Mesenchymal stem cell (in vitro differentiated cells and primary cell): ENCODE data around the gene PCBD1.

ENCODE experiments used
- DNase-seq: peaks from one replicate; pipeline ENCODE4 v3.0.0-alpha.2; 2013
- H2AFZ ChIP-seq: one replicate; pipeline ENCODE4 v1.6.1; 2013; ENCODE audit warnings: low read depth, mild to moderate bottlenecking, control low read depth, inconsistent platforms, low read length, moderate library complexity
- H2AK5ac ChIP-seq: 2 replicates; pipeline ENCODE4 v1.6.1; 2013; ENCODE audit warnings: low read length, moderate library complexity, mild to moderate bottlenecking, inconsistent platforms; ENCODE audit not compliant: severe bottlenecking
- H2BK120ac ChIP-seq: one replicate; pipeline ENCODE4 v1.6.1; 2013; ENCODE audit warnings: low read depth, mild to moderate bottlenecking, inconsistent platforms, low read length, moderate library complexity
- H2BK12ac ChIP-seq, 2 experiments: one replicate each; pipeline ENCODE4 v1.6.1; 2013; ENCODE audit warnings: inconsistent platforms in 2 of 2, low read length in 2 of 2, mild to moderate bottlenecking in 2 of 2, moderate library complexity in 2 of 2, control low read depth in 1 of 2
- H2BK15ac ChIP-seq: one replicate; pipeline ENCODE4 v1.6.1; 2013; ENCODE audit warnings: mild to moderate bottlenecking, low read depth, inconsistent platforms; ENCODE audit not compliant: poor library complexity, severe bottlenecking
- H2BK5ac ChIP-seq: 2 replicates; pipeline ENCODE4 v1.6.1; 2013; ENCODE audit warnings: low read depth, mild to moderate bottlenecking, low read length, control low read depth, inconsistent platforms; ENCODE audit not compliant: poor library complexity, severe bottlenecking
- H3K14ac ChIP-seq, 2 experiments: one replicate each; pipeline ENCODE4 v1.6.1; 2013; ENCODE audit warnings: inconsistent platforms in 2 of 2, low read length in 2 of 2, control low read depth in 1 of 2, mild to moderate bottlenecking in 1 of 2, moderate library complexity in 1 of 2
- H3K18ac ChIP-seq, 2 experiments: one replicate each; pipeline ENCODE4 v1.6.1; 2013; ENCODE audit warnings: inconsistent platforms in 2 of 2, low read length in 2 of 2, control low read depth in 1 of 2, low read depth in 1 of 2, mild to moderate bottlenecking in 1 of 2
- H3K23ac ChIP-seq, 2 experiments: one replicate each; pipeline ENCODE4 v1.6.1; 2013; ENCODE audit warnings: inconsistent platforms in 2 of 2, low read length in 2 of 2, mild to moderate bottlenecking in 2 of 2, moderate library complexity in 2 of 2, control low read depth in 1 of 2
- H3K27ac ChIP-seq: 2 replicates; pipeline ENCODE4 v1.5.1; 2013; ENCODE audit warnings: mild to moderate bottlenecking, moderate library complexity, low read length, control low read depth, inconsistent platforms; ENCODE audit not compliant: poor library complexity, severe bottlenecking
- H3K27me3 ChIP-seq, 2 experiments: 2 replicates each; pipeline versions ENCODE4 v1.6.1 to v1.7.0; 2013; ENCODE audit warnings: low read length in 2 of 2, mild to moderate bottlenecking in 2 of 2, moderate library complexity in 2 of 2, control low read depth in 1 of 2, inconsistent platforms in 1 of 2; ENCODE audit not compliant: control insufficient read depth in 1 of 2, insufficient read depth in 1 of 2
- H3K36me3 ChIP-seq, 2 experiments: 2 replicates each; pipeline versions ENCODE4 v1.6.1 to v1.7.0; 2013; ENCODE audit warnings: low read length in 2 of 2, control low read depth in 1 of 2, inconsistent platforms in 1 of 2, low read depth in 1 of 2, mild to moderate bottlenecking in 1 of 2; ENCODE audit not compliant: insufficient read depth in 2 of 2, control insufficient read depth in 1 of 2
- H3K4ac ChIP-seq, 2 experiments: one replicate each; pipeline ENCODE4 v1.6.1; 2013; ENCODE audit warnings: inconsistent platforms in 2 of 2, low read length in 2 of 2, mild to moderate bottlenecking in 2 of 2, moderate library complexity in 2 of 2, control low read depth in 1 of 2, low read depth in 1 of 2
- H3K4me1 ChIP-seq: 2 replicates; pipeline ENCODE4 v1.6.1; 2013; ENCODE audit warnings: low read depth, low read length, control low read depth; ENCODE audit not compliant: control insufficient read depth, insufficient read depth
- H3K4me2 ChIP-seq: 2 replicates; pipeline ENCODE4 v1.6.1; 2013; ENCODE audit warnings: low read length, mild to moderate bottlenecking, inconsistent platforms; ENCODE audit not compliant: poor library complexity, severe bottlenecking
- H3K4me3 ChIP-seq, 2 experiments: 2 replicates each; pipeline versions ENCODE4 v1.5.1 to v1.7.0; 2013; ENCODE audit warnings: low read length in 2 of 2, mild to moderate bottlenecking in 2 of 2, control low read depth in 1 of 2, low read depth in 1 of 2; ENCODE audit not compliant: insufficient read depth in 1 of 2
- H3K79me1 ChIP-seq: replicated peaks from 2 replicates; pipeline ENCODE4 v1.6.1; 2013; ENCODE audit warnings: mild to moderate bottlenecking, control low read depth, low read length, inconsistent platforms; ENCODE audit not compliant: poor library complexity, severe bottlenecking
- H3K9ac ChIP-seq: 2 replicates; pipeline ENCODE4 v1.7.0; 2013; ENCODE audit warnings: mild to moderate bottlenecking, low read length, moderate library complexity
- H3K9me3 ChIP-seq: 2 replicates; pipeline ENCODE4 v1.7.0; 2013; ENCODE audit warnings: mild to moderate bottlenecking, low read length; ENCODE audit not compliant: control insufficient read depth
- H4K8ac ChIP-seq: one replicate; pipeline ENCODE4 v1.6.1; 2013; ENCODE audit warnings: inconsistent platforms, mild to moderate bottlenecking, low read length, moderate library complexity
- H4K91ac ChIP-seq: one replicate; pipeline ENCODE4 v1.6.1; 2013; ENCODE audit warnings: mild to moderate bottlenecking, low read length, inconsistent platforms
- WGBS: methylation state at CpG from one replicate; pipeline ENCODE4 v1.1.7; 2013; ENCODE audit warnings: mixed read lengths; 5-methylcytosine and 5-hydroxymethylcytosine counted together

PCBD1 gene

DNA sequence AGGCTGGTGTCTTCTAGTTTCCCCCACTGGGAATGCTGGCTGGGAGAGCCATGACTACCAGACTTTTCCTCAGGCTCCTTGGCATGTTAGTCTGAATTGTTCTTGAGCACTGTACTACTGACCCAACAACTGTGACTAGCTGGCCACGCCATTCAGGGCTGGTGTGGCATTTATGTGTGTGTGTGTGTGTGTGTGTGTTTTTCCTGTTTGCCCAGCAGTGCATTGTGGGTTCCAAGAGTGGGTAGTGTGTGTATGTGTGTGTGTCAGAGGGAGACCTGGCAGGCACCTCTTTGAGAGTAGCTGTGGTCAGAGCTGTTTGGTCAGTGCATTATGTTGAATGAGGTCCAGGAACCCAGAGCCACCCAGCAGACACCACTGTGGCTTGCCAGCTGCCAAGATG is 9.2 kb downstream of the PCBD1 start:
- Histone ChIP-seq H3K27ac (no peak overlapping the region), H2BK12ac (no peak overlapping the region), H4K8ac (no peak overlapping the region), H3K4me2 (no peak overlapping the region), H3K23ac (no peak overlapping the region), H4K91ac (no peak overlapping the region), H3K4me3 (no peak overlapping the region), H3K27me3 (no peaks in the 10 kb centered on the region), H3K14ac (no peak overlapping the region), H2BK5ac (no peak overlapping the region), H2AFZ (no peak overlapping the region), H2AK5ac (no peak overlapping the region), H2BK15ac (no peak overlapping the region), H3K18ac (no peak overlapping the region), H3K79me1 (no peaks in the 10 kb centered on the region), H3K9ac (no peak overlapping the region), H2BK120ac (no peak overlapping the region), H3K9me3 (no peaks in the 10 kb centered on the region), H3K36me3 (peaks cover 40 to 69% of the 10 kb centered on the region in 2 experiments), H3K4ac (no peak overlapping the region), H3K4me1 (no peaks in the 10 kb centered on the region)
- 66% methylated on average over 1 of the region's 1 CpG for WGBS
- DNase-seq: no peak

DNA sequence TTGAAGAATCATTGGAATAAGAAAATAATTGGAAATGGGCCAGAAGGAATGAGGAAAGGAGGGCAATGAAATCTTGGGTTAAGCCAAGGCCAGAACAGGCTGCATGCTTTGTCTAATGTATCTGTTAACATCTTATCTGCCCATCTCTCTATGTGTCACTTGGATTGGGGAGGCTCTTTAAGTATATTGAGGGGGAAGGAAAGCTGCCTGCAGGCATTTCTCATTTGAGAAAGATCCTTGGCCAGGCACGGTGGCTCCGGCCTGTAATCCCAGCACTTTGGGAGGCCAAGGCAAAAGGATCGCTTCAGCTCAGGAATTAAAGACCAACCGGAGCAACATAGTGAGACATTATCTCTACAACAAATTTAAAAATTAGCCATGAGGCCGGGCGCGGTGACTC is 14.3 kb downstream of the PCBD1 start:
- no peak overlapping the region for H3K23ac ChIP-seq
- H3K4me3 ChIP-seq: no peak overlapping the region
- H2BK15ac ChIP-seq: no peak overlapping the region
- no peak overlapping the region for H3K4me2 ChIP-seq
- no peak overlapping the region for H3K27ac ChIP-seq
- no peaks in the 10 kb centered on the region for H3K9me3 ChIP-seq
- WGBS: 80% methylated on average over 7 of the region's 7 CpGs
- no peaks in the 10 kb centered on the region for H3K79me1 ChIP-seq
- H4K8ac ChIP-seq: no peak overlapping the region
- no peak for DNase-seq
- H2BK5ac ChIP-seq: no peak overlapping the region
- no peak overlapping the region for H2BK120ac ChIP-seq
- no peak overlapping the region for H4K91ac ChIP-seq
- H3K4me1 ChIP-seq: no peaks in the 10 kb centered on the region
- no peak overlapping the region for H2AK5ac ChIP-seq
- H3K4ac ChIP-seq: no peak overlapping the region
- no peak overlapping the region for H3K9ac ChIP-seq
- no peaks in the 10 kb centered on the region for H3K27me3 ChIP-seq
- H3K36me3 ChIP-seq: peaks cover 43 to 87% of the 10 kb centered on the region in 2 experiments
- no peak overlapping the region for H2AFZ ChIP-seq
- H3K14ac ChIP-seq: no peak overlapping the region
- H3K18ac ChIP-seq: no peak overlapping the region
- no peak overlapping the region for H2BK12ac ChIP-seq

DNA sequence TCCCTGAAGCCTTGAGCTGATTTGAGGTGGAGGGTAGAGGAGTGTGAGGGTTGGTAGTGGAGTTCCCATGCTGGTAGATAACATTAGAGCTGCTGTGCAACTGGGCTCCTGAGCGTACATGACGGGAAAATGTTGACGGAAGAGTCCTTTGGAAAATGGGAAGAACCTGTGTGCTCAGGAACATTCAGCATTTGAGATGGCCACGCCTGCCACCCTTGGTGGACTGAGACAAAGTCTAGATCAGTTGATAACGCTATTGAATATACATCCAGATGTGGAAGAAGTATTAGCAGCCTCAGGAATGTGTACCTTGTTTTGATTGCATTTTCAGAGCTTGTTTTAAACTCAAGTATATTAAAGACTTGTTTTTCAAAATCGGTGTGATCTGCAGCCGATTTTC is 16.1 kb downstream of the PCBD1 start:
- Histone ChIP-seq H3K4ac (no peak overlapping the region), H2BK5ac (no peak overlapping the region), H3K27ac (no peak overlapping the region), H3K36me3 (peaks cover 30 to 75% of the 10 kb centered on the region in 2 experiments), H3K14ac (no peak overlapping the region), H3K18ac (no peak overlapping the region), H4K91ac (no peak overlapping the region), H3K23ac (no peak overlapping the region), H2BK15ac (no peak overlapping the region), H3K9ac (no peak overlapping the region), H3K4me3 (no peak overlapping the region), H2AFZ (no peak overlapping the region), H3K79me1 (peaks cover 3% of the 10 kb centered on the region), H3K27me3 (no peaks in the 10 kb centered on the region), H3K4me2 (no peak overlapping the region), H2AK5ac (no peak overlapping the region), H3K4me1 (no peaks in the 10 kb centered on the region), H2BK12ac (no peak overlapping the region), H3K9me3 (no peaks in the 10 kb centered on the region), H2BK120ac (no peak overlapping the region), H4K8ac (no peak overlapping the region)
- WGBS: 97% methylated on average over 5 of the region's 7 CpGs
- DNase-seq: no peak

DNA sequence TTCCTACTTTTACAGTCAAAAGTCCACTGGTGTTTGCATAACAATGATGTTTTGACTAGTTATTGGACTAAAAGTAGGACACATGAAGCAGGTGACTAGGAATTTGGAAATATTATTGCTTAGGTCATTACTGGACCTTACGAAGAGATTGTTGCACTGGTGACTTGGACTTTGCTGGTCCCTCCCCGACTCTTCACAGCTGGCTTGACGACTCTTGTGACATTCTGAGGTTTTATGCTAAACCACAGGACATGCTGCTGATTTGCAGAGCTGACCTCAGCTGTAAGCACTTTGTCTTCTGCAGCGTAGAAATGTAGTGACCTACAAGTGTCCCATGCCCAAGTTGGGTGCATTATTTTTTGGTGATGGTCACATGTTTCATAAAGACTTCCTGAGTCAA is 21.9 kb downstream of the PCBD1 start:
- Histone ChIP-seq H3K27me3 (no peaks in the 10 kb centered on the region), H4K8ac (no peak overlapping the region), H3K18ac (no peak overlapping the region), H3K4me1 (peaks cover 5% of the 10 kb centered on the region), H2BK120ac (no peak overlapping the region), H3K9ac (no peak overlapping the region), H4K91ac (no peak overlapping the region), H3K79me1 (peaks cover 3% of the 10 kb centered on the region), H3K27ac (no peak overlapping the region), H3K4me3 (no peak overlapping the region), H2AFZ (no peak overlapping the region), H3K36me3 (peaks cover 25 to 29% of the 10 kb centered on the region in 2 experiments), H2AK5ac (no peak overlapping the region), H2BK5ac (no peak overlapping the region), H3K4me2 (no peak overlapping the region), H3K14ac (no peak overlapping the region), H3K4ac (no peak overlapping the region), H3K23ac (no peak overlapping the region), H3K9me3 (no peaks in the 10 kb centered on the region), H2BK12ac (no peak overlapping the region), H2BK15ac (no peak overlapping the region)
- peak; percentile 57 for DNase-seq
- WGBS: 74% methylated on average over 4 of the region's 4 CpGs
